CD14-positive monocyte (primary cell): Measurements from ENCODE around the gene TIFAB. TPM values are rescaled to one million over a fixed set of nuclear protein-coding genes. Genes with fewer than 3 reads are reported as not detected.

Source experiments
- DNase-seq, 3 donors: peaks; one replicate each; pipeline ENCODE4 v3.0.0-alpha.2; 2011 to 2022
- H2AFZ ChIP-seq: 2 replicates; pipeline ENCODE4 v1.6.0; 2012; ENCODE audit warnings: mild to moderate bottlenecking, low read depth, low read length, inconsistent platforms; ENCODE audit not compliant: insufficient read depth, poor library complexity, severe bottlenecking
- H3K27ac ChIP-seq, 2 donors: 1 replicate in 1 of 2; 2 replicates in 1 of 2; pipeline ENCODE4 v1.5.1; 2012 to 2013; ENCODE audit warnings: low read length in 2 of 2, control low read depth in 1 of 2, inconsistent platforms in 1 of 2, low read depth in 1 of 2, mild to moderate bottlenecking in 1 of 2
- H3K27me3 ChIP-seq, 2 donors: one replicate each; pipeline versions ENCODE4 v1.6.0 to v1.6.1; 2011 to 2013; ENCODE audit warnings: low read length in 2 of 2; ENCODE audit not compliant: control insufficient read depth in 2 of 2, insufficient read depth in 2 of 2
- H3K36me3 ChIP-seq, 2 donors: replicated peaks in 1 of 2; 1 replicate in 1 of 2; 2 replicates in 1 of 2; pipeline versions ENCODE4 v1.5.1 to v1.6.1; 2012 to 2013; ENCODE audit warnings: low read length in 2 of 2, control low read depth in 1 of 2, inconsistent platforms in 1 of 2, mild to moderate bottlenecking in 1 of 2; ENCODE audit not compliant: insufficient read depth in 2 of 2, control insufficient read depth in 1 of 2
- H3K4me1 ChIP-seq, 2 donors: 1 replicate in 1 of 2; 2 replicates in 1 of 2; pipeline versions ENCODE4 v1.5.1 to v1.6.1; 2012 to 2013; ENCODE audit warnings: low read length in 2 of 2, control low read depth in 1 of 2, inconsistent platforms in 1 of 2, mild to moderate bottlenecking in 1 of 2, moderate library complexity in 1 of 2; ENCODE audit not compliant: insufficient read depth in 2 of 2, control insufficient read depth in 1 of 2
- H3K4me2 ChIP-seq: replicated peaks from 2 replicates; pipeline ENCODE3; 2012; ENCODE audit warnings: low read length, moderate library complexity, mild to moderate bottlenecking; ENCODE audit not compliant: poor library complexity, severe bottlenecking; ENCODE audit errors: extremely low read depth
- H3K4me3 ChIP-seq, 3 experiments: fragments of 200-600 bp in 1 of 3; sonication (generic) in 1 of 3; replicated peaks in 1 of 3; 1 replicate in 2 of 3; 2 replicates in 1 of 3; pipeline ENCODE4 v1.5.1; 2011 to 2013; ENCODE audit warnings: low read length in 3 of 3, mild to moderate bottlenecking in 3 of 3, control low read depth in 2 of 3, low read depth in 2 of 3, inconsistent platforms in 1 of 3, moderate library complexity in 1 of 3
- H3K79me2 ChIP-seq: 2 replicates; pipeline ENCODE4 v1.6.0; 2012; ENCODE audit warnings: mild to moderate bottlenecking, control low read depth, inconsistent platforms, low read length, moderate library complexity; ENCODE audit not compliant: insufficient read depth
- H3K9ac ChIP-seq: 2 replicates; pipeline ENCODE4 v1.6.0; 2017; ENCODE audit warnings: low read length, mild to moderate bottlenecking; ENCODE audit not compliant: insufficient read depth, poor library complexity, severe bottlenecking
- H3K9me3 ChIP-seq, 2 donors: replicated peaks in 1 of 2; 1 replicate in 1 of 2; 2 replicates in 1 of 2; pipeline versions ENCODE4 v1.5.1 to v1.6.1; 2012 to 2013; ENCODE audit warnings: low read length in 2 of 2, control low read depth in 1 of 2; ENCODE audit not compliant: control insufficient read depth in 1 of 2, insufficient read depth in 1 of 2
- H4K20me1 ChIP-seq: 2 replicates; pipeline ENCODE4 v1.6.0; 2012; ENCODE audit warnings: mild to moderate bottlenecking, low read length, control low read depth, moderate library complexity; ENCODE audit not compliant: insufficient read depth
- H3K27ac Mint-ChIP-seq, 7 donors: one replicate each; pipeline ENCODE4 v1.8.0; 2020; ENCODE audit warnings: mild to moderate bottlenecking in 7 of 7, mixed read lengths in 7 of 7, moderate library complexity in 6 of 7, inconsistent platforms in 2 of 7
- H3K27me3 Mint-ChIP-seq, 3 donors: one replicate each; pipeline ENCODE4 v1.8.0; 2021 to 2022; ENCODE audit warnings: low read depth in 3 of 3, mild to moderate bottlenecking in 3 of 3, mixed read lengths in 3 of 3, moderate library complexity in 3 of 3, inconsistent platforms in 1 of 3
- H3K36me3 Mint-ChIP-seq, 2 donors: one replicate each; pipeline ENCODE4 v1.8.0; 2020; ENCODE audit warnings: mixed read lengths in 2 of 2, inconsistent platforms in 1 of 2, mild to moderate bottlenecking in 1 of 2
- H3K4me1 Mint-ChIP-seq: one replicate; pipeline ENCODE4 v1.8.0; 2020; ENCODE audit warnings: mild to moderate bottlenecking, mixed read lengths
- H3K4me3 Mint-ChIP-seq, 2 donors: one replicate each; pipeline ENCODE4 v1.8.0; 2020; ENCODE audit warnings: mild to moderate bottlenecking in 2 of 2, mixed read lengths in 2 of 2, moderate library complexity in 1 of 2
- H3K9me3 Mint-ChIP-seq, 7 donors: one replicate each; pipeline ENCODE4 v1.8.0; 2020 to 2022; ENCODE audit warnings: mixed read lengths in 7 of 7, mild to moderate bottlenecking in 6 of 7, moderate library complexity in 6 of 7, inconsistent platforms in 2 of 7
- WGBS: methylation state at CpG from one replicate; pipeline ENCODE4 v1.1.5; 2013; ENCODE audit warnings: missing lambda C conversion rate; ENCODE audit not compliant: insufficient coverage; 5-methylcytosine and 5-hydroxymethylcytosine counted together
- intact Hi-C, 2 donors: fragments of 100-400 bp; cut with micrococcal nuclease; formaldehyde crosslinking; loops; one replicate each; pipeline versions ENCODE4 v1.15.0 to v1.15.1; 2023
- polyA plus RNA-seq, 3 donors: library from polyadenylated mRNA; depleted of rRNA in 1 of 3; unstranded in 2 of 3; stranded (reverse) in 1 of 3; fragments of 300-500 nt in 2 of 3; fragments of >200 nt in 1 of 3; fragmentation: Illumina TruSeq in 2 of 3; gene quantifications; 1 replicate in 2 of 3; 2 replicates in 1 of 3; pipeline ENCODE4 v1.2.3, GENCODE V29; 2012 to 2021
- TF ChIP-seq, protein P1 (sequence below): fragments of 200-600 bp; IDR thresholded peaks from one replicate; pipeline ENCODE4 v1.8.0; 2022; ENCODE audit warnings: antibody characterized with exemption, mild to moderate bottlenecking

Gene TIFAB
- polyA plus RNA-seq, 3 donors: 0.29 to 0.71 (median 0.50) TPM

DNA sequence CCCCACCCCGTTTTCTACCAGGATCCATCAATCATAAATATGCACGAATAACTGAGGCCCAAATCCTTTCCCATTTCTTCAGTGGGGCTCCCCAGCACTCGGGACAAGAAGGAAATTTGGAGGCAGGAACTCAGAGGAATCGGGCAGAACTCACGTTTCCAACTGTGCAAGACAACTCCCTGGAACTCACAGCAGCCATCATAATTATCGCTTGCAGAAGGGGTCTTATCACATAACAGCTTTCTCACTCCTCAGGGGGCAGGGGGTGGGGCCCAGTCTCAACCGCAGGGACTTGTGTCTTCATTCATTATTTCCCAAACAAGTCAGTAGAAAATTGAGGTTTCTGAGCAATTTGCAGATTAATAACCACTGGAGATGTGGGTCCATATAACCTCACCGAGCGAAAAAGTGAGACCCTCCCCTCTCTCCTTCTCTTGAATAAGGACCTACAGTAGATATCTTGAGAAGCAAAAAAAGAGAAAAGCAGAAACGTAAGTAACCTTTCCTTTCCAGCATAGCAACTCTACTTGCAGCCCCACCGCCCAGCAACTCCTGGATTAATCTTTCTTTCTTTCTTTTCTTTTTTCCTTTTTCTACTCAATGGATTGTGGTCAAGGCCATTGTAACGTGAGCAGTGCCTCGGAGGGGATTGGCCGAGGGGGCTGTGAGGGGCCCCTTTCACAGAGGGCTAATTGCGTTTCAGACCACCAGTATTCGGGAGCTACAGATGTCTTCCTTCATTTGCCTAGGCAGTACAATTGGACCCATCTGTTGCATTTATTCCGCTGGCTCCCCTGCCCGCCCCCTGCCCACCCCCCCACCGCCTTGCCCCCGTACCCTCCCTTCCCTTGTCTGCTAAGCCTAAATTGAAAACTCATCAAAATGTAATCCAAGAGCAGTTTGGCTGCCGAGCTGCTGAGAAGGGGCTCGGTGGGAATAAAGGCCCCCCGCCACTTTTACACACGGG is 24.7 kb upstream of the TIFAB start:
- 77% methylated on average over 13 of the region's 24 CpGs for WGBS
- Histone ChIP-seq H3K4me3 (no peak overlapping the region), H4K20me1 (no peaks in the 10 kb centered on the region), H3K27me3 (peaks cover under 1 to 2% of the 10 kb centered on the region in 2 donors), H2AFZ (no peak overlapping the region), H3K4me2 (no peak overlapping the region), H3K27ac (no peak overlapping the region), H3K4me1 (peaks cover 7% of the 10 kb centered on the region in 2 donors), H3K9me3 (no peaks in the 10 kb centered on the region), H3K79me2 (no peaks in the 10 kb centered on the region), H3K36me3 (no peaks in the 10 kb centered on the region), H3K9ac (no peak overlapping the region)
- Mint-ChIP-seq H3K36me3 (no peaks in the 10 kb centered on the region), H3K27me3 (peaks cover 8 to 23% (median 13%) of the 10 kb centered on the region in 3 donors), H3K27ac (no peak overlapping the region), H3K4me3 (no peak overlapping the region), H3K9me3 (peaks cover 0 to 3% (median 0%) of the 10 kb centered on the region in 7 donors), H3K4me1 (peaks cover 1% of the 10 kb centered on the region)
- TF ChIP-seq, protein P1, sequence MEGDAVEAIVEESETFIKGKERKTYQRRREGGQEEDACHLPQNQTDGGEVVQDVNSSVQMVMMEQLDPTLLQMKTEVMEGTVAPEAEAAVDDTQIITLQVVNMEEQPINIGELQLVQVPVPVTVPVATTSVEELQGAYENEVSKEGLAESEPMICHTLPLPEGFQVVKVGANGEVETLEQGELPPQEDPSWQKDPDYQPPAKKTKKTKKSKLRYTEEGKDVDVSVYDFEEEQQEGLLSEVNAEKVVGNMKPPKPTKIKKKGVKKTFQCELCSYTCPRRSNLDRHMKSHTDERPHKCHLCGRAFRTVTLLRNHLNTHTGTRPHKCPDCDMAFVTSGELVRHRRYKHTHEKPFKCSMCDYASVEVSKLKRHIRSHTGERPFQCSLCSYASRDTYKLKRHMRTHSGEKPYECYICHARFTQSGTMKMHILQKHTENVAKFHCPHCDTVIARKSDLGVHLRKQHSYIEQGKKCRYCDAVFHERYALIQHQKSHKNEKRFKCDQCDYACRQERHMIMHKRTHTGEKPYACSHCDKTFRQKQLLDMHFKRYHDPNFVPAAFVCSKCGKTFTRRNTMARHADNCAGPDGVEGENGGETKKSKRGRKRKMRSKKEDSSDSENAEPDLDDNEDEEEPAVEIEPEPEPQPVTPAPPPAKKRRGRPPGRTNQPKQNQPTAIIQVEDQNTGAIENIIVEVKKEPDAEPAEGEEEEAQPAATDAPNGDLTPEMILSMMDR: no peak
- no peak for DNase-seq
- intact Hi-C loops: no loop called here

DNA sequence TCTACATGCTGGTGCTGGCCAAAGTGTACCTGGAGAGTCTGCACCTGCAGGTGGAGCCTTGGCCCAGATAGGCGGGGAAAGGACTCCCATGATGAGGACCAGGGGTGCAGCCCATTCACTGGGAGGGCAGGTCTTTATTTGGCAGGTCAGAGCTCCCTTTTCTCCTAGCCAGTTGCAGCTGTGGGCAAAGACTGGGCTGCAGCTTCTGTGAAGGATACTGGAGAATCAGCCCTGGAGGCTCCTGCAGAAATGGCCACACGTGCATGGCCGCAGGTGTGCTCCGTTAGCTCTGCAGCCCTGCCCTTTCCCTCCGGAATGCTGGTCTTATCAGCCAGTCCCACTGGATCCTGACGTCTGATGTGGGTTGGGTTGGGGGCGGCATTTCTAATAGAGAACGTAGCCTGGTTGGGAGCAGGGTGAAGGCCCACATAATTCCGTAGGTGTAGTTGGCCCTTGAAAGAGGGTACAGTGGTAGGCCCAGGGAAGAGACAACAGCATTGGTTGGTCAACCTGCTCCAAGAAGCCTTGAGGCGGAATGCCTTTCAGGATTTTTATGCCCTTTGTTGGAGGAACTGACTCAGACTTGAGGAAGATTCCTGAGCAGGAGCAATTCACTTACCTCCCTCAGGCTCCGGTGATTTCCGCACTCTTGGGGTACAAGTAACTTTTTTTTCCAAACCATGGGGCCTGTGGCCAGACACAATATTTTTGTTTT is 22.0 kb upstream of the TIFAB start:
- Histone ChIP-seq H3K4me3 (no peak overlapping the region), H3K27me3 (peaks cover 4 to 16% of the 10 kb centered on the region in 2 donors), H2AFZ (no peak overlapping the region), H3K36me3 (no peaks in the 10 kb centered on the region), H3K4me1 (no peaks in the 10 kb centered on the region), H3K79me2 (no peaks in the 10 kb centered on the region), H3K27ac (no peak overlapping the region), H3K4me2 (no peak overlapping the region), H4K20me1 (no peaks in the 10 kb centered on the region), H3K9ac (no peak overlapping the region), H3K9me3 (no peaks in the 10 kb centered on the region)
- intact Hi-C loops: no loop called here
- no peak overlapping the region for H3K27ac Mint-ChIP-seq
- H3K27me3 Mint-ChIP-seq: peaks cover 13 to 37% (median 17%) of the 10 kb centered on the region in 3 donors
- WGBS: 96% methylated on average over 10 of the region's 12 CpGs
- no peaks in the 10 kb centered on the region for H3K4me1 Mint-ChIP-seq
- H3K4me3 Mint-ChIP-seq: no peak overlapping the region
- H3K9me3 Mint-ChIP-seq: peaks cover 0 to 3% (median 0%) of the 10 kb centered on the region in 7 donors
- TF ChIP-seq, protein P1: no peak
- DNase-seq: no peak
- H3K36me3 Mint-ChIP-seq: no peaks in the 10 kb centered on the region
